WTC11 (cell line): Measurements from ENCODE around the gene TYW1B. TPM values are rescaled to one million over a fixed set of nuclear protein-coding genes. Genes with fewer than 3 reads are reported as not detected.
"Not testable (repeated sequence)": the region's sequence is repeated elsewhere in the genome, so short reads cannot be mapped to it uniquely, and the experiment has no call there.

ENCODE experiments used
- ATAC-seq: fragments of 200-7000 bp; cut with Tn5 transposase; 2 replicates; pipeline ENCODE4 v1.10.0; 2021; ENCODE audit warnings: mild to moderate bottlenecking, moderate library complexity
- CTCF ChIA-PET: fragments of 300-600 bp; sonication (Branson Sonifier 250); formaldehyde crosslinking; loops from one replicate; lab custom pipeline; 2021; ENCODE audit warnings: antibody characterized with exemption; lab: Charles Lee
- POLR2A ChIA-PET: fragments of 350-600 bp; sonication (Branson Sonifier 250); formaldehyde crosslinking; loops from one replicate; lab custom pipeline; 2021; ENCODE audit warnings: antibody characterized with exemption; lab: Charles Lee
- DNase-seq: peaks from one replicate; pipeline ENCODE4 v3.0.0; 2021; ENCODE audit warnings: low spot score
- H3K27ac Mint-ChIP-seq: 2 replicates; pipeline ENCODE4 v1.8.0; 2021; ENCODE audit warnings: mixed read lengths
- H3K27me3 Mint-ChIP-seq: 2 replicates; pipeline ENCODE4 v1.8.0; 2021; ENCODE audit warnings: low read depth, mild to moderate bottlenecking, moderate library complexity, mixed read lengths
- H3K36me3 Mint-ChIP-seq: 2 replicates; pipeline ENCODE4 v1.8.0; 2021; ENCODE audit warnings: mixed read lengths
- H3K4me1 Mint-ChIP-seq: 2 replicates; pipeline ENCODE4 v1.8.0; 2022; ENCODE audit warnings: mixed read lengths
- H3K4me3 Mint-ChIP-seq: 2 replicates; pipeline ENCODE4 v1.8.0; 2021; ENCODE audit warnings: mild to moderate bottlenecking, moderate library complexity, mixed read lengths
- H3K9me3 Mint-ChIP-seq: 2 replicates; pipeline ENCODE4 v1.8.0; 2021; ENCODE audit warnings: mixed read lengths
- ELF4 ChIP-seq: sonication (generic); formaldehyde crosslinking; IDR thresholded peaks from 2 replicates; pipeline ENCODE4 v1.8.1; 2022; ENCODE audit warnings: low read depth, mild to moderate bottlenecking, moderate library complexity, missing genetic modification reagents
- EMX1 ChIP-seq: fragments of 250-450 bp; sonication (Bioruptor Pico); IDR thresholded peaks from 2 replicates; pipeline ENCODE4 v1.8.0; 2021; ENCODE audit warnings: mild to moderate bottlenecking
- FOXK1 ChIP-seq: sonication (generic); formaldehyde crosslinking; IDR thresholded peaks from 2 replicates; pipeline ENCODE4 v1.8.0; 2022; ENCODE audit warnings: mild to moderate bottlenecking, moderate library complexity, missing genetic modification reagents
- JUN ChIP-seq: sonication (generic); formaldehyde crosslinking; IDR thresholded peaks from 2 replicates; pipeline ENCODE4 v1.8.0; 2023; ENCODE audit warnings: mild to moderate bottlenecking, missing genetic modification reagents
- NR3C1 ChIP-seq: sonication (generic); formaldehyde crosslinking; conservative IDR thresholded peaks from 2 replicates; pipeline ENCODE4 v1.8.1; 2023; ENCODE audit warnings: low read depth, mild to moderate bottlenecking, missing genetic modification reagents
- TEAD1 ChIP-seq: sonication (generic); formaldehyde crosslinking; IDR thresholded peaks from 2 replicates; pipeline ENCODE4 v1.8.0; 2022; ENCODE audit warnings: mild to moderate bottlenecking, missing genetic modification reagents
- ZNF121 ChIP-seq: sonication (generic); formaldehyde crosslinking; IDR thresholded peaks from 2 replicates; pipeline ENCODE4 v1.8.0; 2023; ENCODE audit warnings: missing genetic modification reagents
- total RNA-seq: library from RNA; stranded (reverse); gene quantifications from 3 replicates; pipeline ENCODE4 v1.2.3, GENCODE V29; 2021
- TF ChIP-seq, protein P1 (sequence below): sonication (generic); formaldehyde crosslinking; IDR thresholded peaks from 2 replicates; pipeline ENCODE4 v1.8.0; 2022; ENCODE audit warnings: mild to moderate bottlenecking, missing genetic modification reagents
- TF ChIP-seq, protein P2 (sequence below): sonication (generic); formaldehyde crosslinking; IDR thresholded peaks from 2 replicates; pipeline ENCODE4 v1.8.0; 2022; ENCODE audit warnings: missing genetic modification reagents

Gene TYW1B
- total RNA-seq, 1 experiment from 2014 or later: 5.7 TPM

DNA sequence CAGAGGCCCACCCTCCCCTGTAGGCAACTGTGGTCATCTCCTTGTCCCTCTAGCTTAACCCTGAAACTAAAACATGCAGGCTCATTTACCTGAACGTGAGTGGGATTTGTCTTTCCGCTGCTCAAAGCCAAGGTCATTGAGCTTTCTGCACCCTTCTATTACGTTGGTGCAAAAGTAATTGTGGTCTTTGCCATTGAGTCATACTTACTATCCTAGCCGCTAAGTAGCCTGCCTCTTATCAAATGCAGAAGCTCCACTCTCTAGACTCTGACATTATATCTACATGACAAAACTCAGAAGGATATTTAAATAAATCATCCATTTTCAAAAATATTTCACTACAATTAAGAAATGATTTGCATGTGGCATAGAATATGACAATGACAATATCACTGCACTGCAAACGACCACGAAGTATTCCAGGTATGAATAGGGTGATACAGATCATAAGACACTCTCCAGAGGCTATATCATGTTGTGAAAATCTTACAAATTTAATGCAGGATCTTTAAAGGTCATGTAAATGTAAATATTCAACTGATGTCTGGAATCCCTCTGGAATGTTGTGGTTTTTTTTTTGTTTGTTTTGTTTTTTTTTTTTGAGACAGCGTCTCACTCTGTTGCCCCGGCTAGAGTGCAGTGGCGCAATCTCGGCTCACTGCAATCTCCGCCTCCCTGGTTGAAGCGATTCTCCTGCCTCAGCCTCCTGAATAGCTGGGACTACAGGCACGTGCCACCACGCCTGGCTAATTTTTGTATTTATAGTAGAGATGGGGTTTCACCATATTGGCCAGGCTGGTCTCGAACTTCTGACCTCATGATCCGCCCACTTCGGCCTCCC lies 223.0 kb downstream of the TYW1B start:
- H3K36me3 Mint-ChIP-seq, POLR2A ChIA-PET, CTCF ChIA-PET, H3K27ac Mint-ChIP-seq, H3K4me3 Mint-ChIP-seq, DNase-seq, ATAC-seq, H3K9me3 Mint-ChIP-seq, H3K27me3 Mint-ChIP-seq, H3K4me1 Mint-ChIP-seq: not testable (repeated sequence)
- 0 out of 2 replicates have a peak, but pooled peaks have one; percentile 23 for TF ChIP-seq ZNF121 (CRISPR knock-in tag)

DNA sequence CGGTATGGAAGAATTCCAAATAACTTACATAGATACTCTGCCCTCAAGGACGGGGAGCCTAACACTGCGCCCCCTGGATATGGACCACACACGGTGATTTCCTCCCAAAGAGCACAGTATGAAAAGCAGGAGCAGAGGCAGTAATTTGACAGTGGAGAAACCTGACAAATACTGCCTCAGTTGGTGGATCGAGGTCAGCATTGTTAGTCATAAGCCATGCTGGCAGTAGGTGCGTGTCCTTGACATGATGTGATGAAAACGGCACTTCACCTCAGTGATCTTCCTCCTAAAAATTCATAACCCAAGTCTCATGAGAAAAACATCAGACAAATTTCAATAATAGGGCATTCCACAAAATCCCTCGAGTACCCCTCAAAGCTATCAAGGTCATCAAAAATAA lies 224.5 kb downstream of the TYW1B start:
- ATAC-seq, CTCF ChIA-PET, DNase-seq, POLR2A ChIA-PET, H3K9me3 Mint-ChIP-seq, H3K27me3 Mint-ChIP-seq, H3K4me3 Mint-ChIP-seq, H3K4me1 Mint-ChIP-seq, H3K36me3 Mint-ChIP-seq, H3K27ac Mint-ChIP-seq: not testable (repeated sequence)

DNA sequence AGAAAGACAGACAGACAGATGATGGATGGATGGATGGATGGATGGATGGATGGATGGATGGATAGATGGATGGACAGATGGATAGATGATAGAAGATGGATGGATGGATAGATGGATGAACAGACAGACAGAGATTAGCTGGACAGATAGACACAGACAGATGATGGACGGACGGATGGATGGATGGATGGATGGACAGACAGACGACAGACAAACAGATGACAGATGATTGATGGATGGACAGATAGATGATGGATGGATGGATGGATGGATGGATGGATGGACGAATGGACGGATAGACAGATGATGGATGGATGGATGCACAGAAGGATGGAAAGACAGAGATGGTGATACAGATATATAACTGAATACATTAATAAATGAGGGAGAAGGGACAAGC lies 224.9 kb downstream of the TYW1B start:
- Mint-ChIP-seq H3K4me3 (no peak overlapping the region), H3K4me1 (peaks cover 6% of the 10 kb centered on the region), H3K27me3 (no peaks in the 10 kb centered on the region), H3K36me3 (peaks cover 5% of the 10 kb centered on the region; the same call in 1 of the 2 replicates), H3K9me3 (no peaks in the 10 kb centered on the region), H3K27ac (no peak overlapping the region)
- ChIA-PET CTCF (no interaction called here), POLR2A (no interaction called here)
- no peak for ATAC-seq
- DNase-seq: no peak
- TF ChIP-seq ELF4 (CRISPR knock-in tag) (no peak), EMX1 (no peak), TEAD1 (CRISPR knock-in tag) (no peak), JUN (no peak), NR3C1 (CRISPR knock-in tag) (no peak), FOXK1 (CRISPR knock-in tag) (no peak)
- TF ChIP-seq, protein P1, sequence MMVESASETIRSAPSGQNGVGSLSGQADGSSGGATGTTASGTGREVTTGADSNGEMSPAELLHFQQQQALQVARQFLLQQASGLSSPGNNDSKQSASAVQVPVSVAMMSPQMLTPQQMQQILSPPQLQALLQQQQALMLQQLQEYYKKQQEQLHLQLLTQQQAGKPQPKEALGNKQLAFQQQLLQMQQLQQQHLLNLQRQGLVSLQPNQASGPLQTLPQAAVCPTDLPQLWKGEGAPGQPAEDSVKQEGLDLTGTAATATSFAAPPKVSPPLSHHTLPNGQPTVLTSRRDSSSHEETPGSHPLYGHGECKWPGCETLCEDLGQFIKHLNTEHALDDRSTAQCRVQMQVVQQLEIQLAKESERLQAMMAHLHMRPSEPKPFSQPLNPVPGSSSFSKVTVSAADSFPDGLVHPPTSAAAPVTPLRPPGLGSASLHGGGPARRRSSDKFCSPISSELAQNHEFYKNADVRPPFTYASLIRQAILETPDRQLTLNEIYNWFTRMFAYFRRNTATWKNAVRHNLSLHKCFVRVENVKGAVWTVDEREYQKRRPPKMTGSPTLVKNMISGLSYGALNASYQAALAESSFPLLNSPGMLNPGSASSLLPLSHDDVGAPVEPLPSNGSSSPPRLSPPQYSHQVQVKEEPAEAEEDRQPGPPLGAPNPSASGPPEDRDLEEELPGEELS (CRISPR knock-in tag): no peak
- TF ChIP-seq, protein P2, sequence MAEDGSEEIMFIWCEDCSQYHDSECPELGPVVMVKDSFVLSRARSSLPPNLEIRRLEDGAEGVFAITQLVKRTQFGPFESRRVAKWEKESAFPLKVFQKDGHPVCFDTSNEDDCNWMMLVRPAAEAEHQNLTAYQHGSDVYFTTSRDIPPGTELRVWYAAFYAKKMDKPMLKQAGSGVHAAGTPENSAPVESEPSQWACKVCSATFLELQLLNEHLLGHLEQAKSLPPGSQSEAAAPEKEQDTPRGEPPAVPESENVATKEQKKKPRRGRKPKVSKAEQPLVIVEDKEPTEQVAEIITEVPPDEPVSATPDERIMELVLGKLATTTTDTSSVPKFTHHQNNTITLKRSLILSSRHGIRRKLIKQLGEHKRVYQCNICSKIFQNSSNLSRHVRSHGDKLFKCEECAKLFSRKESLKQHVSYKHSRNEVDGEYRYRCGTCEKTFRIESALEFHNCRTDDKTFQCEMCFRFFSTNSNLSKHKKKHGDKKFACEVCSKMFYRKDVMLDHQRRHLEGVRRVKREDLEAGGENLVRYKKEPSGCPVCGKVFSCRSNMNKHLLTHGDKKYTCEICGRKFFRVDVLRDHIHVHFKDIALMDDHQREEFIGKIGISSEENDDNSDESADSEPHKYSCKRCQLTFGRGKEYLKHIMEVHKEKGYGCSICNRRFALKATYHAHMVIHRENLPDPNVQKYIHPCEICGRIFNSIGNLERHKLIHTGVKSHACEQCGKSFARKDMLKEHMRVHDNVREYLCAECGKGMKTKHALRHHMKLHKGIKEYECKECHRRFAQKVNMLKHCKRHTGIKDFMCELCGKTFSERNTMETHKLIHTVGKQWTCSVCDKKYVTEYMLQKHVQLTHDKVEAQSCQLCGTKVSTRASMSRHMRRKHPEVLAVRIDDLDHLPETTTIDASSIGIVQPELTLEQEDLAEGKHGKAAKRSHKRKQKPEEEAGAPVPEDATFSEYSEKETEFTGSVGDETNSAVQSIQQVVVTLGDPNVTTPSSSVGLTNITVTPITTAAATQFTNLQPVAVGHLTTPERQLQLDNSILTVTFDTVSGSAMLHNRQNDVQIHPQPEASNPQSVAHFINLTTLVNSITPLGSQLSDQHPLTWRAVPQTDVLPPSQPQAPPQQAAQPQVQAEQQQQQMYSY (CRISPR knock-in tag): no peak

DNA sequence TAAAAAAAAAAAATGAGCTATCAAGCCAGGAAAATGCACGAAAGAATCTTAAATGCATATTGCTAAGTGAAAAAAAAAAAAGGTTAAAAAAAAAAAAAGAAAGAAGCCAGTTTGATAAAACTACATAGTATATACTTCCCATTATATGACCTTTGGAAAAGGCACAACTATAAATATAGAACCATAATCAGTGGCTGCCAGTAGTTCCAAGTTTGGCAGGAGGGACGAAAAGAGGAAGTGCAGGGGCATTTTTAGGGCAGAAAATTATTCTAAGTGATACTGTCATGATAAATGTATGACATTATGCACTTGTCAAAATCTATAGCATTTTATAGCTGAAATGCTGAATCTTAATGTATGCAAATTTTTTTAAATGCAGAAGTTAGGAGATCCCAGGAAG lies 226.3 kb downstream of the TYW1B start:
- H3K4me3 Mint-ChIP-seq, POLR2A ChIA-PET, CTCF ChIA-PET, H3K27ac Mint-ChIP-seq, H3K36me3 Mint-ChIP-seq, H3K4me1 Mint-ChIP-seq, ATAC-seq, DNase-seq, H3K9me3 Mint-ChIP-seq, H3K27me3 Mint-ChIP-seq: not testable (repeated sequence)

DNA sequence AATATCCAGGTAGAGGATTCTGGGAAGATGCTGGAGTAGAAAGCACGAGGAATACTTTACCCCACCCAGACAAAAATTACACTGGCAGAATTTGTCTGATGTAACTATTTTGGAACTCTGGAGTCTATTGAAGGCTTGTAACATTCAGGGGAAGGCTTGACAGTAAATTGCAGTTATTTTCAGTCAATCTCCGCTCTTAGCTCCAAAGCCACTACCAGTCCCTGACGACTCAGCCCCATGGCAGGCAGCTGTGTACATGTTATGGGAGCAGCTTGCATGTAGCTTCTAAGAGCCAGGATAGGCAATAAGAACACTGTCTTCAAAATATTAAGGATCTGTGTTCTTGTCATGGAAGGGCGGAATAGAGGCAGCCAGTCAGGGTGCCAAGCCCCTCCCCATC lies 238.0 kb downstream of the TYW1B start:
- DNase-seq, POLR2A ChIA-PET, CTCF ChIA-PET: not testable (repeated sequence)

DNA sequence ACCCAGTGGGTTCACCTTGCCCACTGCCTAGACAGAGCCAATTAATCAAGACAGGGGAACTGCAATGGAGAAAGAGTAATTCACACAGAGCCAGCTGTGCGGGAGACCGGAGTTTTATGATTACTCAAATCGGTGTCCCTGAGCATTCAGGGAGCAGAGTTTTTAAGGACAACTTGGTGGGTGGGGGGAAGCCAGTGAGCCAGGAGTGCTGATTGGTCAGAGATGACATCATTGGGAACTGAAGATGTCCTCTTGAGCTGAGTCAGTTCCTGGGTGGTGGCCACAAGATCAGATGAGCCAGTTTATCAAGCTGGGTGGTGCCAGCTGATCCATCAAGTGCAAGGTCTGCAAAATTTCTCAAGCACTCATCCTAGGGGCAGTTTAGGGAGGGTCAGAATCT lies 240.7 kb downstream of the TYW1B start:
- H3K36me3 Mint-ChIP-seq: peaks cover 43% of the 10 kb centered on the region
- H3K4me3 Mint-ChIP-seq, CTCF ChIA-PET, H3K27ac Mint-ChIP-seq, ATAC-seq, POLR2A ChIA-PET, H3K4me1 Mint-ChIP-seq, DNase-seq, H3K27me3 Mint-ChIP-seq: not testable (repeated sequence)
- peaks cover 39% of the 10 kb centered on the region for H3K9me3 Mint-ChIP-seq

More for the DNA sequence above, 238.0 kb downstream of the TYW1B start:
- H3K27me3 Mint-ChIP-seq, H3K4me3 Mint-ChIP-seq, H3K27ac Mint-ChIP-seq, ATAC-seq: not testable (repeated sequence)
- Mint-ChIP-seq H3K36me3 (peaks cover 37% of the 10 kb centered on the region), H3K9me3 (peaks cover 31% of the 10 kb centered on the region), H3K4me1 (peaks cover 14% of the 10 kb centered on the region)

DNA sequence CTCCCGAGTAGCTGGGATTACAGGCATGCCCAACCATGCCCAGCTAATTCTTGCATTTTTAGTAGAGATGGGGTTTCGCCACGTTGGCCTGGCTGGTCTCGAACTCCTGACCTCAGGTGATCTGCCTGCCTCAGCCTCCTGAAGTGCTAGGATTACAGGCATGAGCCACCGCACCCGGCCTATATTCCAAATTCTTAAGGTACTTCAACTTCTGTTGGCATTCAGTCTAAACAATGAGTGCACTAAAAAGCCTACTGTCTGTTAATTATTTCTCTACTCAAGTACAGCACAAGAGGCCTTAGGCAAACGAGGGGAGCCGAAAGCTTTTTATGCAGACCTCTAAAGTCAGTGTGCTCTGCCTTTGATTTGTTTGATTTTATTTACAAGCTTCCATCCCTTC lies 243.4 kb downstream of the TYW1B start:
- DNase-seq, CTCF ChIA-PET, H3K4me3 Mint-ChIP-seq, H3K4me1 Mint-ChIP-seq, H3K27me3 Mint-ChIP-seq, POLR2A ChIA-PET, ATAC-seq: not testable (repeated sequence)
- H3K9me3 Mint-ChIP-seq: peaks cover 28% of the 10 kb centered on the region
- H3K27ac Mint-ChIP-seq: peak overlapping the region; percentile 81; the same call in 1 of the 2 replicates
- H3K36me3 Mint-ChIP-seq: peaks cover 31% of the 10 kb centered on the region

DNA sequence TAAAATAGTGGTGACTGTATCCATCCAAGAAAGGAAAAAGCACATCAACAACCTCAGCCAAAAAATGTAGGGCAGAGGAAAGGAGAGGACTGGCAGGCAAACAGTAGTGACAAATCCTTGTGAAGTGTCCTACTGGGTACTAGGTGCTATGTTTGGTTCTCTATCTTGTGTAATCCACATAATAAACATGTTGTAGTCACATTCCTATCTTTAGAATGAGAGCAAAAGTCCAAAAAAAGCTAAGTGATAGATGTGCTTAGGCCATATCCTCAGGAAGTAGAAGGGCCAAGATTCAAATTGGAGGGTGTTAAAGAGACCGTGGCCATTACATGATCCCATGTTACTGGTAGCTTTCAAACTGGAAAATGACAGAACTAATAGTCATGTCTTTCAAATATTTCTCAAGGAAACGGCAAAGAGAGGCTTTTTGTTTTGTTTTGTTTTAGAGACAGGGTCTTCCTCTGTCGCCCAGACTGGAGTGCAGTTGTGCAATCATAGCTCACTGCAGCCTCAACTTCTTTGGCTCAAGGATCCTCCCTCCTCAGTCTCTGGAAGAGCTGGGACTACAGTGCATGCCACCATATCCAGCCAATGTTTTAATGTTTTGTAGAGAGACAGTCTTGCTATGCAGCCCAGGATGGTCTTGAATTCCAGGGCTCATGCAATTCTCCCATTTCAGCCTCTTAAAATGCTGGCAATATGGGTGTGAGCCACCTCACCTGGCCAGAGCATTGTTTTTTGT lies 244.2 kb downstream of the TYW1B start:
- POLR2A ChIA-PET, ATAC-seq, DNase-seq, H3K4me3 Mint-ChIP-seq, H3K27me3 Mint-ChIP-seq, H3K4me1 Mint-ChIP-seq, CTCF ChIA-PET, H3K27ac Mint-ChIP-seq: not testable (repeated sequence)
- peaks cover 27% of the 10 kb centered on the region for H3K36me3 Mint-ChIP-seq
- H3K9me3 Mint-ChIP-seq: peaks cover 28% of the 10 kb centered on the region
